Amygdala (tissue), 56 donors: Measurements from ENCODE around the gene COMMD7.

ENCODE experiments used
- DNase-seq, 56 donors: peaks; one replicate each; lab custom pipeline; 2025; lab: John Stamatoyannopoulos, UW

COMMD7 gene

DNA sequence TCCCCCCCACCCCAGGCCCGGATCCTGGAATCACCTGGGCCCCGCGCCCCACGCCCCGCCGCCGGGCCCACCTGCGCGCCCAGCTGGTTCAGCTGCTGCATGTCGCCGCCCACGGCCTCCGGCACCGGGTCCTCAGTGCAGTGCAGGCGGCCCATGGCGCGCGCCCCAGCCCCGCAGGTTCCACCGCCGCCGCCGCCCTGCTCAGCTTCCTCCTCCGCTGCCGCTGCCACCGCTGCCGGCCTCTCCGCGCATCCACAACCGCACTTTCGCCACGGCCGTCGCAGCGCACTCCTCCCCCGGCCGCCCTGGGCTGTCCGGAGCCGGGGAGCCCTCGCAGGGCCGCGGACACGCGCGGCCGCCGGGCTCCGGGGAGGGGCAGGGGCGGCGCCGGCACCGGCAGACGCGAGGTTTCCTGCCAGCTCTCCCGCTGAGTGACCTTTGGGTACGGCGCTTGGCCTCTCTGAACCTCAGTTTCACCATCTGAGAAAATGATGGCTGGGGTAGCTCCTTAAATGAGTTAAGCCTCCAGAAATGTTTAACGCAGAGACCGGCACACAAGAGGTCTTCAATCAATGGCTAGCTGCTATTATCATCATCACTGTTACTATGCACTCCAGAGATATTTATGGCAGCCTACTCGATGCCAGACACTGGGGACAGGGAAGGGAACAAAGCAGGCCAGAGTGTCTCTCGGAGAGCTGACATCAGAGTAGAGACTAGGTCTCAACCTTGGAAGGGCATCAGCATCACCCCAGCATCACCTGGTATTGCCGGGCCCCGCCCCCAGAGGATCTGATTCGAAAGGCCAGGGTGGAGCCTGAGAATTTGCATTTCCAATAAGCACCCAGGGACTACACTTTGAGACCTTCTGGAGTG is at the start of gene COMMD7:
Gene COMMD7 (minus strand): TSS at position 231 of the 876 bp plus-strand sequence. CDS start 76 bp downstream, at position 155.
- peak in 37 of 56 donors; percentile 5 to 60 (median 24) for DNase-seq

DNA sequence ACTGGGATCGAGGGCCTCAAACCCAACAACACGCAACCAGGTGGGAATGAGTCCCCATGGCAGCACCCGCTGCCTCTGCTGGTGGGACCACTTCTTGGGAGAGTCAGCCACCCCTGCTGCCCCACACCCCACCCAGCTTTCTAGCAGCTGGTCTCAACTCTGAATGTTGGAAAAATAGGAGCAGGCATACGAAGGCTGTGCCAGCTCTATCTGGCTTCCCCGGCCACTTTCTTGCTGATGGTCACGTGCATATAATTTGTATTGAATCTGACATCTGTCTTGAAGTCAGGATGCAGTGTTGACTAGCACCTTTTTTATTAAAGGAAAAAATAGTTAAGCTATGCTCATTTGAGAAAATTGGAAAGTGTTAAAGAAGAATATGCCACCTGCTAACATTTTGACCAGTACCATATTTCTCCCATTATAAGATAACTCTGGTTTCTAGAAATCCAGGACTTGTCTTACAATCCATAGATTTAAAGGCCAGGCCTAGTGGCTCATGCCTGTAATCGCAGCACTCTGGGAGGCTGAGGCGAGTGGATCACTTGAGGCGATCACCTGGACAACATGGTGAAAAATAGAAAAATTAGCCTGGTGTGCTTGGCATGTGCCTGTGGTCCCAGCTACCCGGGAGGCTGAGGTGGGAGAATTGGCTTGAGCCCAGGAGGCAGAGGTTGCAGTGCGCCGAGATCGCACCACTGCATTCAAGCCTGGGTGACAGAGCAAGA is 49.6 kb upstream of the COMMD7 start:
- no peak for DNase-seq

DNA sequence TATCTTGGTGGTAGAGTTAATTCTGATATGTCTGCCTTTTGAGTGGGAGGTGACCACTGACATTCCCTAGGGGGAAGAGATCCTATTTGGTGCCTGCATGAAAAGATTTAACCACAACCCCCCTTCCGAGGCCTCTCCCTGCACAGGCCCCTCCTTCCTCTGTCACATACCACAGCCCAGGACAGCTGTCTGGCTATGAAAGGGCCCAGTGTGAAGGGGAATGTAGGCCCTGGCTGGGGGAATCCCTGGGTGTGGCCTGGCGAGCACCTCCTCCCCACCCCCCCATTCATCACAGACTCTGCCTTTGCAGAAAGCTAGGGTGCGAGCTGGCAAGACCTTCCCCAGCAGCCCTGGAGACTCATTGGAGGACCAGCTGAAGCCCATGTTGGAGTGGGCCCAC is 49.0 kb upstream of the COMMD7 start:
- peak in 14 of 56 donors; percentile 1 to 55 (median 14) for DNase-seq

DNA sequence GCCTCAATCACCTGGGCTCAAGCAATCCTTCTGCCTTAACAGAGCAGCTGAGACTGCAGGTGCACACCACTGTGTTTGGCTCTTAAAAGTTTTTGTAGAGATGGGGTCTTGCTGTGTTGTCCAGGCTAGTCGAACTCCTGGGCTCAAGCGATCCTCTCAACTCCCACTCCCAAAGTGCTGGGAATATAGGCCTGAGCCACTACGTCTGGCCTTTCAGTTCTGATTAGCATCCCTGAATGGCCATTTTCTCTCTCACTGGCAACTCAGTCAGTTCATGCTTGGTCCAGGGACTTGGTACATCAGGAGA is 47.4 kb upstream of the COMMD7 start:
- DNase-seq = no peak

DNA sequence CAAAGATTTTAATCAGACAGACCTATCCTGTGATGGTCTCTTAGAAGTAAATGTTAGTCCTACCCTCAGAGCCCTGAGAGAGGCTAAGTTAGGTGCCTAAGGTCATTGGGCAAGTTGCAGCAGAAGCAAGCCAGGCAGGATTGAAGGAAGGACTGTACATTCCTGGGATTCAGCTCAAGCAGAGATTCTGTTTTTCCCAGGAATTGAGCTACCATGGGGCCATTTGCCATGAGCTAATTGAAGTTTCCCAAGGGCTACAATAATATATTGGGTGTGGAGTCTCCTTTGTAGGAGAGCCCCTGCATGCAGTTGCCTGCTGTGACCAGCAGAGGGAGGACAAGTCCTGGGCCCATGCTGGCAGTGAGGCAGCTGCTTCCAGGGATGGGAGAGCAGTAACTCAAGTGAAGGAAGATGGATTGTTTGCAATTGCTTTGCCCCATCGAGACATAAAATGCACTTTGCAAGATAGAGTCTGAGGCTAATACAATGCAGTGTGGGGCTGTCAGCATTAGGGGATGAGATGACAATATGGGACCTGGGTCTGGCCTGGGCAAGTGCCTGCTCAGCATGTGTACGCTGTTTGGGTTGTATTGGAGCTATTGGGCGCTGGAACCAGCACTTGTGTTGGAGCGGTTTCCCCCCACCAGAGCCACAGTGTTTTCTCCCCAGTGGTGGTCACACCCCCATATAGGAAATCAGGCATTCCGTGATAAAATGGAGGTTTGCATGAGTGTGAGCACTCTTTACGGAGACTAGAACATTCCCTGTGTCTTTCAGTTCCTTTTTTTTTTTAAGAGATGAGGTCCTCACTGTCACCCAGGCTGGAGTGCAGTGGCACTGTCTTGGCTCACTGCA is 46.9 kb upstream of the COMMD7 start:
- peak in 55 of 56 donors; percentile 9 to 89 (median 55) for DNase-seq

DNA sequence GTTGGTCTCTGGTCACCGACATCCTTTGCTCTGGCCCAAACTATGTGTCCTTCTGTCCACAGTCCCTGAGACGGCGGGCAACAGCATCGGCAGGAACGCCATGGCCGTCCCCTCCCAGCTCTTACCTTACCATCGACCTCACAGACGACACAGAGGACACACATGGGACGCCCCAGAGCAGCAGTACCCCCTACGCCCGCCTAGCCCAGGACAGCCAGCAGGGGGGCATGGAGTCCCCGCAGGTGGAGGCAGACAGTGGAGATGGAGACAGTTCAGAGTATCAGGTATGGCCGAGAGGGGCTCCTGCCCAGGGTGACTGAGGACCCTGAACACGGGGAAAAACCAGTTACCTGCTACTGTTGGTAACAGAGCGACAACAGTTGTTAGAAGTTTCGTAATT is 43.9 kb upstream of the COMMD7 start:
- no peak for DNase-seq

DNA sequence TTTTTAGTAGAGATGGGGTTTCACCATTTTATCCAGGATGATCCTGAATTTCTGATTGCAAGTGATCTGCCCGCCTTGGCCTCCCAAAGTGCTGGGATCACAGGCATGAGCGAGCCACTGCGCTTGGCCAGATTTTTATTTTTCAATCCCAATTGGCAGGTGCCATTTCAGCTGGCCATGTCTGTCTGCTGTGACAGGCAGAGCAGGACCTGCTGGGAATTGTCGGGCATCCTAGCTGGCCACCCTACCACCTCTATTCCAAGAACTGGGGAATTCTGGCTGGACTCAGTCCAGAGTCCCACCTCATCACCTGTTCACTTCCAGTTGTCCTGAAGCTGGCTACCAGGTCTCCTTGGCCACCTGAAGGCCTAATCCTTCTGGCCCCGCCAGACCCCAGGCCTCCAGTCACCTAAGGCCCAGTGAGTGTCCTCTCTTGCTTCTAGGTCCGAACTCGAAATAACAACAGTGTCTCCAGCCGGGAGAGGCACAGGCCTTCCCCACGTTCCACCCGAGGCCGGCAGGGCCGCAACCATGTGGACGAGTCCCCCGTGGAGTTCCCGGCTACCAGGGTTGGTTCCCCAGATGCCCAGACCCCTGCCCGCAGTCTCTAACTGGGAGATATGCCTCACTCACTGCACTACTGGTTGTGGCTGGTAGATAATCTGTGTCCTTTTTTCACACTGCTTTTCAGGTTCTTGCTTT is 42.9 kb upstream of the COMMD7 start:
- DNase-seq = no peak

DNA sequence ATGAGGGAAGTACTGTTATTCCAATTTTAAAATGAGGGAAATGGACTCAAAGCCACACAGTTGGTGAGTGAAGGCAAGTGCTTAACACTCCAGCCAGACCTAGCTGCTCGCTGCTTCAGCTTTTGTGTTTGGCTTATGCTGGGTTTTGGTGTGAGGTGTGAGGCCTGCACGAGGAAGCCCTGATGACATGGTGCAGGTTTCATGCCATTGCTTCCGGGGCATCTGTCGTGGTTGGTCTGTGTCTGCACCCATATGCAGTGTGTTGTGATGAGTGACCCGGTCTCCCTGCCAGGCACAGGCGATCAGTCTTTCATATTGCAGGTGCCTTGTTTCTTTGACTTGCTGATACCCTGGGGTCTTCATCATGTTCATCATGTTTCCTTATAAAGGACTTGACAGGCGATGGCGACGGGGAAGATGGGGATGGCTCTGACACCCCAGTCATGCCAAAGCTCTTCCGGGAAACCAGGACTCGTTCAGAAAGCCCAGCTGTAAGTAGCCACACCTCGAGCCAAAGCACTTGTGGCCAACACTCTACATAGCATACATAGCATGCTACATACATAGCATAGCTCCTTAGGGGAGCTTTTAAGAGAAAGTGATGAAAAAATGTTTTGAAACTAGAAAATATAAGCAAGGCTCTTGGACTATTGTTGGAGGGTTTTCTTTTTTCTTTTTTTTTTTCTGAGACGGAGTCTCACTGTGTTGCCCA is 41.3 kb upstream of the COMMD7 start:
- DNase-seq = no peak

DNA sequence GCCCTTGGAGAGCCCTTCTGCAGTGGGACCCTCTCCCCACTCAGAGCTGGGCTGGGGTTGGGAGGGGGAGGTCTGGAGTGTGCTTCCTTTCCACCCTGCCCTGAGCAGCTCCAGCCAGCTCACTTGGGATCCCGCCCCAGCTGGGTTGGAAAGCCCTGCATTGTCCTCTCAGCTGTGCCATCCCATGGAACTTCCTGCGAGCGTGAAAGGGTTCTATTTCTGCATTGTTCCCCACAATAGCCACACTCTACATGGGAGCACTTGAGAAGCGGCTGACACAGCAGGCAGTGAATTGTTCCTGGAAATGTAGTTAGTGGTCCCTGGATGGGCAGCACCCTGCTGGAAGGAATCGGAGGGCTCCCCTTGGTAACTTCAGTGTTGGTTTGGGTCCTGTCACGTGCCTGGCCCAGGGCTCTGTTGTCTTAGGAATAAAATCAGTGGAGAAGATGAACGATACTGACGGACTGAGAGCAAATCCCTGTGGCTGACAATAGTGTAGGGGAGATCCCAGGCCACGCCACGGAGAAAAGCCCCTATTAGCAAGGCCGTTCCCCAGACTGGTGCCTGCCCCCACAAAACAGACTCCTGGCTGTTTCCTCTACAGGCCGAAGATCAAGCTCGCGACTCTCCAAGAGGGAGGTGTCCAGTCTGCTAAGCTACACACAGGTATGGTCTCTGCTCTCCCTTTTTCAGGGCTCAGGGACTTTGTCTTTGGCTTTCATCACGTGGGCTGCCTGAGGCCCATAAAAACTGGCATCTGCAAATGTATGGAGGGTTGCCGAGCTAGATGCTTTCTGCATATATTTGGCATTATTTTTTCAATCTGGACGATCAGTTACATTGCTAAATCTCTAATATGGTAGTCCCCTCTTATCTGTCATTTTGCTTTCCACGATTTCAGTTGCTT is 37.7 kb upstream of the COMMD7 start:
- peak in 42 of 56 donors; percentile 5 to 79 (median 43) for DNase-seq

DNA sequence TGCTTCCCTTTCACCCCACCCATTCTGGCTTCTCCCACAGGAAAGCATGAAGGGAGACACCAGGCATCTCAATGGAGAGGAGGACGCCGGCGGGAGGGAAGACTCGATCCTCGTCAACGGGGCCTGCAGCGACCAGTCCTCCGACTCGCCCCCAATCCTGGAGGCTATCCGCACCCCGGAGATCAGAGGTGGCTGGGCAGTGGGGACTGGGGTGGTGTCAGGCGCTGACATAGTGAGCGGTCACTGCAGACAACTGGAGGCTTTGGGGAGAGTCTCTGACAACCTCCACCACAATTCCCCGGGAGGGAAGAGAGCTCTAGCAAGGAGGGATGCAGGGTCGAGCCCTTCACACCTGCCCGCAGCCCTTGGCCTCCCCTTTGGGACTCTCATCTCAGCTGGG is 37.0 kb upstream of the COMMD7 start:
- DNase-seq = no peak

DNA sequence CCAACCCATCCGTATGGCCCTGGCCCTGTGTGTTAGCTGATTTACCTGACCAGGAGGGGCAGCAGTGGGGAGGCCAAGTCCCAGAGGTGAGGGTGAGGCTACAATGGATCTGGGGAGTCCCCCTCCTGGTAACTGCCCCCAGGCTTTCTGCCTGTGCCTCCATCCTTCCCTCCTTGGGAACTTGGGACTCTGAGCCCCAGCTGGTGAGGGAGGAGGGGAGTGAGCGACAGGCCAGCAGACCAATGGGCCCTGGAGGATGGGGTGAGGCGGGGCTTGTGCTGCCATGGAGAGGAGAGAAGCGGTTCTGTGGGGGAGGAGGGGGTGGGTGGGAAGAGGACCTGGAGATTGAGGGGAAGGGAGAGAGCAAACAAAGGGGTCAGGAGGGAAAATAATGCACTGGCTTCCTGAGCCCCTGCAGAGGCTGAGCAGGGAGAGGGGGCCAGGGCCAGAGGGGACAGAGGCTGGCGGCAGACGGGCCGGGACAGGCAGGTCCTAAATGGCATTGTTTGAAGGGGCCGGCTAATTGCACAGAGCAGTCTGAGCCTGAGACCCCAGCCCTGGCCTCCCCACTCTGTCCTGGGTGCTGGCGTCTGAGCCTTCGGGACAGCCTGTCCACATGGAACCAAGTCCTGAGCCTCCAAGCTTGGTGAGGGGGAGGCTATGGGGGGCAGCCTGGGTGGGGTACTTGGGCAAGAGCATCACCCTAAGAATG is 36.4 kb upstream of the COMMD7 start:
- DNase-seq = no peak

DNA sequence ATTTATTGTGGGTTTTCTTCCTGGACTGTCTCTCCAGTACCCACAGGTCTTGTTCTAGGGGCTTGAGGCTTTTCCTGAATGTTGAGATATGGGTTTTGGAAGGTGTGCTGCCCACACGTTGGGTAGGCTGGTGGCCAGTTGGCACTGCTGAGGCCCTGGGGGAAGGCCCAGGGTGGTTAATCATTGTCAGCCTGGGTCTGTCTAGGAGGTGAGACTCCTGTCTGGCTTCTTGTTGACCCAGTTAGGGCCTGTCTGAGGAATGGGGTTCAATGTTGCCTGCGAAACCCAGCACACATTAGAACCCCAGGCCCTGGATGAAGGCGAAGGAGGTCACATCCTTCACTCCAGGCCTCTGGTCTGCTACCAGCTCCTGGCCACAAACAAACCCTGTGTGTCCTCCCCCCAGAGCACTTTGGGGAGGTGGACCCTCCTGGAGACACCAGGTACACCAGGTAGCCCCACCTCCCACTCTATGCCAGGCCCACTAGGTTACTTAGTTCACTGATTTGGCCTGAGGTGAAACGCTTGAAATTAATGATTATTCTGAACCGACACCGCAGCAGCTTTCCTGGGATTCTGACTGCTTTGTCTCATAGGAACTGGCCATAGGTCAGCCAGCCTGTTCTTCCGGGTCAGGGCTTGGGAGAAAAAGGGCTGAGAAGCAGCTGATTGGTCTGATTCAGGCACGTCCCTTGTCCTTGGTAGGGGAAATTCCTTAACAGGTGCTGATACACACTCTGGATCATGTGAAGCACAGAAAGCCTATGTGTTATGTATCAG is 34.1 kb upstream of the COMMD7 start:
- DNase-seq = no peak

DNA sequence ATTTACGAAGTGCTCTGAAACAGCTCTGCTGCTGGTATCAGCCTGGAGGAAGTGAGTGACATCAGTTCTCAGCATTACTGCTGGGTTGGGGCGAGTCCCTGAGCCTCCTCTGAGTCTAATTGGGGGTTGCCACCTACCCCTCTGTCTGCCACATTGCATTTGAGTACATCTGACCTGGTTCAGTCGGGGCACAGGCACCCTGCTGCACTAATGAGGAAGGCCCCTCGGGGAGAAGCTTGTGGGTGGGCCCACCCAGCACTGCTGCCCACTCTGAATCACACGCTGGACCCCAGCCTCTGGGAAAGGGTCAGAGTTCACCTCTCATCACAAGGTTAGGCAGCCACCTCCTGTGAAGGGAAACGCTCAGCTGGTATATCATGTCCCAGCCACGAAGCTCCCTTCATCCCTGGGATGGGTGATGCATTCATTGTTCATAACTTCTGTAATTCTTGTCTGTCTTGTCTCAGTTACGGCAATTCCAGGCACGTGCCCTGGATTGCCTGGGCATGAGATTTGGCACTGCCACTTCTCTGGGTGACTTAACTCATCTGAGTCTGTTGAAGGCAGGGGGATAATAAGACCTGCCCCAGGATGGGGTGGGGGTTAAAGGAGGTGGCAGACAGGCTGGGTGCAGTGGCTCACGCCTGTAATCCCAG is 32.2 kb upstream of the COMMD7 start:
- DNase-seq = no peak

DNA sequence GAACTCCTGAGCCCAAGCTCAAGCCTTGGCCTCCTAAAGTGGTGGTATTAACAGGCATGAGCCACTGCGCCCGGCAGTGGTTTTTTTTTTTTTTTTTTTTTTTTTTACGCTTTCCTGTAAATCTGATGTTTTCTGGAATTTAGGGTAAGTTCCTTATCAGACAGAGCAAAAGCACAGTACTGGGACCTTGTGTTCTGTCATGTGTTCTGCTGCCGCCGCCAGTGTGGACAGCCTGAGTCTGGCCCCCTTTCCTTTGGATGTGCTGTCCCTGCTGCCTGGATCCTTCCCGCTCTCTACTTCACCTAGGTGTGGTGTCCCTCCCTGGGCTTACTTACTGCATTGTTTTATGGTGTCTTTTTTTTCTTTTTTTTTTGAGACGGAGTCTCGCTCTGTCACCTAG is 30.6 kb upstream of the COMMD7 start:
- DNase-seq = no peak

DNA sequence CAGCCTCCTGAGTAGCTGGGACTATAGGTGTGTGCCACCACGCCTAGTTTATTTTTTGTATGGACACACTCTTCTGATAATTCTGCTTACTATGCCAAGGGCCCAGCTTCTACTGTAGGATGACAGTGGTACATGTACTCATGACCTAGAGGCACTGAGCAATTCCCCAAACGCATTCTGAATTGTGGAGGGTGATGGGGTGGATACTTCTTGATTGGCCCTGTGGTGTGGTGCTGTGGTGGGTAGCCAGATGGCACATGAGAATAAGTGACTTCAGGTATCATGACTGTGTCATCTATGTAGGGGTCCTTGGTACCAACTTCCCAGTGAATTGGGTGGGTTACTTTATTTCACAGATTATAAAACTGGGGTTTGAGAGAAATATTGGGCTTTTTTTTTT is 30.0 kb upstream of the COMMD7 start:
- DNase-seq = no peak

DNA sequence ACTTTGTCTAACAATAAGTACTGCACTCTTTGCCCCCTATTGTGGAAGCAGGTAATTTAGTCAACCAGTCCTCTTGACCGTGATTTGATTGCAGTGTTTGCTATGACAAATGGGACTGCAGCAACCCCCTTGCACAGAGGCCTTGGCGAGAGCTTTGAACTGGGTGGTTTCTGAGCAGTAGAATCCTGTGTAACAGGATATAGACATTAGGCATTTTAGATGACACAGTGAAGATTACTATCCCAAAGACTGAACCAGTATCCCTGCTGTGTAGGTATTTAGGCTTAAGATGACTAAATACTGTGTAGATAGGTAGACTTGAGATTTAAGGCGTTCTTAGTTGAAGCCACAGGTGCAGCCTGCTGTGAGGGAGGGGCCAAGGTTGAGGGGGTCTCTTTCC is 28.8 kb upstream of the COMMD7 start:
- no peak for DNase-seq
